COR-L47 (cell line): ENCODE measurements around the gene SLC25A5.
"Not testable (repeated sequence)": the region's sequence is repeated elsewhere in the genome, so short reads cannot be mapped to it uniquely, and the experiment has no call there.

ENCODE experiments used
- DNase-seq: peaks from one replicate; lab custom pipeline; 2025; lab: John Stamatoyannopoulos, UW

SLC25A5 gene

DNA sequence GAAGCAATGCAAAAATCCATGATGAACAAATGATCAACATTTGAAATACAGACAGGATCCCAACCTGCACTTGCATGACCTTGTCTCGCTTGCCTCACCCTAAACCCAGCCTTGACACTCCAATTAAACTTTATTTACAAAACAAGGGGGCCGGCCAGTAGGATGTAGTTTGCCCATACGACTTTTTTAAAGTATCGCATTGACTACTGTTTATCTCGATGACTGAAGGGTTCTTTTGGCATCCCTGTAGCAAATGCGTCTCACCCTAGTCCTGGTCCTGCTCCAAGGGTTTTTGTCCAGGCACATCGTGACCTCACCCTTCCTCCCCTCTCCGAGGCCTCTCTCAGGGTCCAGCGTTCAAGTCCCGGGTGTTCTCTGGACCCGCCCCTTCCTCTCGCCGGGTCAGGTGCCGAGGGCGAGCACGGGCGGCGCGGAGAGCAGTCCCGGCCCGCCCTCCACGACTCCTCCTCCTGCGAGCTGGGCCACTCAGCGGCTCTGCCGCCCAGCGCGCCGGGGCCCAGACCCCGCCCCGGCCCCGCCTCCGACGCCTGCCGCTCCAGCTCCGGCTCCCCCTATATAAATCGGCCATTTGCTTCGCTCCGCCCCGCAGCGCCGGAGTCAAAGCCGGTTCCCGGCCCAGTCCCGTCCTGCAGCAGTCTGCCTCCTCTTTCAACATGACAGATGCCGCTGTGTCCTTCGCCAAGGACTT, at the start of gene SLC25A5:
Gene SLC25A5, plus strand, starts transcription at position 603 of the 709 bp plus-strand sequence. Its CDS starts 72 bp downstream, at position 675.
- peak; percentile 63 for DNase-seq

DNA sequence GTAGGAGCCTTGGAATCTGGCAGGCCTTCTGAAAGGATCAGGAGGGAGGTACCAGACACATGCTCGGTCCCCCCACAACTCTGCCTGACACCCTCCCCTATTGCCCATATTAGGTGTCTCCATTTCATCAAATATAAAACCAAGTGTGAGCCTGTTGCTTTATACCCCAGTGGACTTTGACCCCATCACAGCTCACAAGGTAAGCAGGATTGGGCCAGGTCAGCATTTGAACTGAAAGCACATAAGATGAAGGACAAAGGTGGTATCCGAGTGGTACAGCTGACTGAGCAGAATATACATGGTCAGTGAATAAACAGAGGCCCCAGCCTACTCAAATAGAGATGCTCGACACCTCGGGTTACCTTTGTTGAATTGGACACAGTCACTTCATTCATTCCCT, 49.1 kb upstream of the SLC25A5 start:
- DNase-seq: no peak

DNA sequence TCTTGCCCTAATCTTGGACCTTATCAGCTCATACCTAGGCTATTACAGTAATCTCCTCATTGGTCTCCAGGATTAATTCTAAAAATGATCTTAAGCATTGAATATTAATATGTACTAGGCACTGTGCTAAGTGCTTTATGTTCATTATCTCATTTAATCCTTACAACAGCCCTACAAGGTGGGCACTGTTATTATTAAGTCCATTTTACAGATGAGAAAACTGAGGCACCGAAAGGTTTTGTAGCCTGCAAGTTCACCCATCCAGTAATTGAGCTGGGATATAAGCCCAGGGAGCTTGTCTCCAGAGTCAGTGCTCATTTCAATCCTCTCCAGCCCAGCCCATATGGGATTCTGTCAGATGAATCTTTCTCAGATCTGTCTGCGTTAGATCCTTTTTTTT, 48.3 kb upstream of the SLC25A5 start:
- DNase-seq: no peak

DNA sequence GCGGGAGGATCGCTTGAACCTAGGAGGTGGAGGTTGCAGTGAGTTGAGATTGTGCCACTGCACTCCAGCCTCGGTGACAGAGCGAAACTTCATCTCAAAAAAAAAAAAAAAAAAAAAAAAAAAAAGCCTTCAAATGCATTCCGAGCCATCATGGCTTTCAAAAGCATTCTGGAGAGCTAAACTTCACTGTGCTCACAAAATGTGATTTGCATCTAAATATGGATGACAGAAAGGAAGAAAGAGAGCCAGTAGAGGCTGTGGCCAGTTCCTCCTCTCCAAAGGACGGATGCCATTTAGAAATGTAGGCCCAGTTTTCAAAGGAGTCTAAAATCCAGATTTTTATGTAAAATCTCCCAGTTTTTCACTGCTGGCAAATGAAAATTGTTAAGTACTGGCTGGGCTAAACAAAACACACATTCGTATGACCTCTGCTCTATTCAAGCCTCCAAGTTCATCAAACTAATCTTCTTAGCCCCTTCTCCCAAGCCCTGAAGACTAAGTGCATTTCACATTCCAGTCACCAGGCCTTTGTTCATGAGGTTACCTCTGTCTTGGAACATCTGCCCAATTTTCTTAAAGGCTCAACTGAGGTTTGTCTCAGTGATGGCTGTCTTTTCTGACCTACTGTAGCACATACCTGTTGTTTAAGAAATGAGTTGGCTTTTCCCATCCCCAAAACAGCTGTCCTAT, 47.1 kb upstream of the SLC25A5 start:
- DNase-seq: no peak

DNA sequence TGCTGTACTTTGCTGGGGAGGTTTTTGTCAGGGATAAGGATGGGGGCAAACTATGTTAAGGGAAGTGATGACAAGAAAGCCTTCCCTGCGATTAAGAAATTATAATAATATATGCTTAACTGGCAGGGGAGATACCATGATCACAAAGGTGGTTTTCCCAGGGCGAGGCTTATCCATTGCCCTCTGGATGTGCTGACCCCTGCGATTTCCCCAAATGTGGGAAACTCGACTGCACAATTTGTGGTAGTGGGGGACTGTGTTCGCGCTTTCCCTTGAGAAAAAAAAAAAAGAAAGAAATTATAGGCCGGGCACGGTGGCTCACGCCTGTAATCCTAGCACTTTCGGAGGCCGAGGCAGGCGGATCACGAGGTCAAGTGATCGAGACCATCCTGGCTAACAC, 44.6 kb upstream of the SLC25A5 start:
- DNase-seq: no peak

DNA sequence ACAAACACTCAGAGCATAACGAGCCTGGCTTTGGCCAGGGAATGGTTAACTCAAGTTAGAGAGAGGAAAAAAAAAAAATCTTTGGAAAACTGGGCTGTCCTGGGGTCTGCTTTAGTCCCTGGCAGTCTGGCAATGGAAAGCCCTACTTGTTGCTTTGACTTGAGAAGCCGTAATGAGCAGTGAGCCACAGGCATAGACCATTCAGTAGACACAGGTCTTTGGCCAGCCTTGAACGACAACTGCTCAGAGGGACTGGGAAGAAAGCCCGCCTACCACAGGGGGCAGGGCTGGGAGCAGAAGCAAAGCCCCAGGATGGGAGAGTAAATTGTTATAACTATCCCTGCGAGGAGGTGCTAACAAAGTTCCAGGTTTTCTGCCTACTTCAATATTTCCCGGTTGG, 43.2 kb upstream of the SLC25A5 start:
- no peak for DNase-seq

DNA sequence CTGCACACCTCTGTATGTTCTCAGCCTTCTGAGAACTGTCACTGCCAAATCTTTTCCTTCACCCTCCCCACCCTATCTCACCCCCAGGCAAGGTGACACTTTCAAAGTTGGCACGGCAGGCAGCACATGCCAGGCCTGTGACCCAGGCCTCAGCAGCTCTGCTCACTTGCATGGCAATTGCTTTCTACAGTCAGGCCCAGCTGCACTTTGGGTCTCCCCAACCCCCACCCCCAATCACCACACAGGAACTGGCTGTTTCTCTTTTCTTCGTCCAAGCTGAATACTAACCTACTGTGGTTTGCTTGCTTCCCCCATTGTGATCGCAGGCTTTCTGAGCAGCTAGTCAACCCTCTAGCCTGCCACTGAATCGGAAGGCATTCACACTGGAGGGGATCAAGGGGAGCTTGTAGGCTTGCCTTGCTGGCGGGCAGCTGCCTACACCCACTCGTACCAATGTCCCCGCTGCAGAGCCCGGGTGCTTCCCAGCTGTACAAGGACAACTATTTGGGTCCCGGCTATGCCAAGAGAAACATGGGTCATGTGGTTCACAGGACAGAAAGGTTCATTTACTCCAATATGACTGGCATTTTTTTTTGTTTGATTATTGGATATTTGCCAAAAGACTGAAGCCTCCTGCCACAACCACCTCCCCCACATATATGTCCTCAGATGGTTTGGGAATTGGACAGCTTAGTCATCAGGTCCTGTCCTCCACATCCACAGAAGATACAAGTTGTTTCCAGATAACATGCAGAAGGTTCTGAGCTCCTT, 41.0 kb upstream of the SLC25A5 start:
- DNase-seq: no peak

DNA sequence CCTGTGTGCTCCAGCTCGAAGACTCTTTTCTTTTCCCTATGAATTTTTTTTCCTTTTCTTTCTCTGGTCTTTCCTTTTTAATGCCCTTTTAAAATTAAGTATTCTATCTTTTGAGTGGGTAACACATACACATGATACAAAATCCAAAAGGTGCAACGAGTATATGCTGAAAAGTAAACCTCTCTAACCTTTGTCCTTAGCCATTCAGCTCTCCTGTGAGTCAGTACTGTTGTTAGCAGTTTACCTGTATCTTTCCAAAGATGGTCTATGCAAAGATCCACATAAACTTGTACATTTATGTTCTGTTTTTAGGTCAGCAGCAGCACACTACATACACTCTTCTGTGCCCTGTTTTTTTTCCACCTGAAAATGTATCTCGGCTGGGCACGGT, 40.5 kb upstream of the SLC25A5 start:
- no peak for DNase-seq

DNA sequence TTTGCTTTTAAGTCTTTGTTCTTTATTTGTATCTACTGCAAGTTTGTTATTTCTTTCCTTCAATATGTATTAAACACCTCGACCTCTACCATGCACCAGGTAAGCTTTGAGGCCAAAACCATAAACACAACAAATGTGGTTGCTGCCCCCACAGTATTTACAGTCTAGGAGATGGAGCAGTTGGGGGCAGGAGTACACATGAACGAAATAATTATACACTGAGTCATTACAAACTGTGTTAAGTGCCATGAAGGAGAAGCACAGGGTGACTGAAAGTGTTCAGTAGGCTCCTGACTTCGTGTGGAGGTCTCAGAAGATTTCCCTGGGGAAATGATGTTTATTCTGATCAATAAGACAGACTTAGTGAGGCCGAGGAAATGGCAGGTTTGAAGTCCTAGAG, 38.8 kb upstream of the SLC25A5 start:
- DNase-seq: no peak

DNA sequence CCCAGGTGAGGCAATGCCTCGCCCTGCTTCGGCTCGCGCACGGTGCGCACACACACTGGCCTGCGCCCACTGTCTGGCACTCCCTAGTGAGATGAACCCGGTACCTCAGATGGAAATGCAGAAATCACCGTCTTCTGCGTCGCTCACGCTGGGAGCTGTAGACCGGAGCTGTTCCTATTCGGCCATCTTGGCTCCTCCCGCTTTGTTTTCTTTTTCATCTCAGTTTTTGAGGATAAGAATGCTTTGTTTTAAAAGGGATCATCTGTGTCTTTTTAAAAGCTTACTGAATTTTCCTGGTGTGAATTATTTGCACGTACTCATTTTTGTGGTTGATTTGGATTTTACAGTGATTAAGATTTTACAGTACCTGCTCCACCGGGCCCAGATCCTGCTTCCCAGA, 26.9 kb upstream of the SLC25A5 start:
- not testable (repeated sequence) for DNase-seq

DNA sequence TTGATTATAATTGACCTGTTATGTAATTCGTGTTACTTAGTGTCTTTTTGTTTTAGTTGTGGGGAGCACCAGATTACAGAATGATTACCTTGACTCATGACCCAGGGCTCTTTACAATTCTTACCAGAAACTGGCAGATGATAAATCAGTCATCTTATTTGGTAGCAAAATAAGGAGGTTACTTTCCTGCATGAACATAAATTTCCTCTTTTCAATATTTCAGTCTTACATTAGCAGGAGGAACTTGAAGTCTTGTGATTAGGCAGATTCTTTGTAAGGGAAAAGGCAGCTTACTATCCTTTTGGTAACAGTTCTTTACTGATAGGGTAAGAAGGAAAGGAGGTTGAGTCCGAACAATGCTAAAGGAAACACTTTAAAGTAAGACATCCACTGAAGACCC, 26.0 kb upstream of the SLC25A5 start:
- DNase-seq: no peak

DNA sequence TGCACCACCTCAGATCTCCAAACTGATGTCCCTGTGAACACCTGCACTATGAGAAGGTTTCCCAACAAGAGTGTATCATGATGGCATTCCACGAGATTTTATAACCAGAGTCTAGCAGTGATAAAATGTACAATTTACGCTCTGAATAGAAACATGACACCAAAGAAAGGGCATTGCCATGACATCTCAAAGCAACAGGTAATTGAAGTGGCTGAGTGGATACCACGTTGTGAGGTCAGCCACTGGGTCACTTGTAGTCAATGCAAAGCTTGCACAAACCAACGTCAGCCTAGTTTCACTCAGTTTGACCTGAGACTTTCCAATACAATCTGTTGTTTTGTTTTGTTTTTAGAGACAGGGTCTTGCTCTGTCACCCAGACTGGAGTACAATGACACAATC, 15.0 kb upstream of the SLC25A5 start:
- DNase-seq: no peak

DNA sequence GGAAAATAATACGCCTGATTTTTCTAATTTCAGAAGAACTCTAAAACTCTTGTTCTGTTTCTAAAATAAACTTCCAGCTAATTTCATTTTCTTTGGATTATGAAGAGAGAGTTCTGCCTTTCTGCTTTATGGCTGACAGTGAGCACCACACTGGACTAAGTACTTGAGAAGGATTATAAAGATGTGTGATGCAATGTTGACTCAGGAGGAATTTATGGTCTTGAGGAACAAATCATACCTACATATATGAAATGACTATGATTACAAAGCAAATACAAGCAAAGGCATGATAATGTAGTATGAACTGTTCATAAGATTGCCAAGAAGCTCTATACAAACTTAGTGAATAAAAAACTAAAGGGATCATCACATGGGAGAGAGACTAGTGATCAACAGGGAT, 13.0 kb upstream of the SLC25A5 start:
- DNase-seq: no peak

DNA sequence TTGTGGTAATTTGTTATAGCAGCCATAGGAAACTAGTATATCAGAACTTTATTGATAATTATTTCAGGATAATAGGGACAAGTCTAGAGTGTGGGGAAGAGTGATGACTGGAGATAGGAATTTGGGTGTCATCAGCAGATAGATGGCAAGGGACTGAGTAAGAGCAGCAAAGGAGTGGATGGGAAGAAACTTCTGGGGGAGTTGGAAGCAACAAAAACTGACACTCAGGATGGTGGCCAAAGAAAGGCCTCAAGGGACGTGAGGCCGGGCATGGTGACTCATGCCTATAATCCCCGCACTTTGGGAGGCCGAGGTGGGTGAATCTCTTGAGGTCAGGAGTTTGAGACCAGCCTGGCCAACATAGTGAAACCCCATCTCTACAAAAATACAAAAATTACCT, 9.1 kb upstream of the SLC25A5 start:
- DNase-seq: no peak

DNA sequence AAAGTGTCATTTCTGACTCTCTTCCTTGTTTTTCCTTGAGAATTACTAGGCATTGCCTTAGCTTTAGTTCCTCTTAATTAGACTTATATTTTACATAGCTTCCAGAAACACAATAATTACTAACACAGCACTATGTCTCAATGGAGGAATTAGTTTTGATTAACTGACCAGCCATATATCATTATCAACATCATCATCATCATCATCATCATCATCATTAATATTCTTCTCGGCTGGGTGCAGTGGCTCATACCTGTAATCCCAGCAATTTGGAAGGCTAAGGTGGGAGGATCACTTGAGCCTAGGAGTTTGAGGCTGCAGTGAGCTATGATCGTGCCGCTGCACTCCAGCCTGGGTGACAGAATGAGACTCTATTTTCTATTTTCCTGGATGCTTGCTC, 2.7 kb upstream of the SLC25A5 start:
- DNase-seq: no peak

DNA sequence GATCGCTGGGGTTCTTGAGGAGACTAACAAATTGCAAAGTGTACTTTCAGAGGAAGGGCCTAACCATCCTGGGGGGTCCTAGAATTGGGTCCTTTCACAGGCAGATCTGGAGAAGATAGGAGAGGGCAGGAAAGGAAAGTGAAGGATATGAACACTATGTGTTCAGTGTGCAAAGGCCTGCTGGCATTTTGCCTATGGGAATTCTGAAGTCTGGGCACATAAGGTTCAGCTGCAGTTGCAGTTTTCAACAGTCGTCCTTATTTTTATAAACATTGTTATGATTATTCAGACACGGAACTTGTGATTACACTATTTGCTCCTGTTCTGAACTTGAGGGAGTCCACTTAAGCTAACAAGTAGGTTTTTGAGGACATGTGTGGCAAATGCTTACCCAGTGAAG, 1.3 kb upstream of the SLC25A5 start:
- DNase-seq: no peak

DNA sequence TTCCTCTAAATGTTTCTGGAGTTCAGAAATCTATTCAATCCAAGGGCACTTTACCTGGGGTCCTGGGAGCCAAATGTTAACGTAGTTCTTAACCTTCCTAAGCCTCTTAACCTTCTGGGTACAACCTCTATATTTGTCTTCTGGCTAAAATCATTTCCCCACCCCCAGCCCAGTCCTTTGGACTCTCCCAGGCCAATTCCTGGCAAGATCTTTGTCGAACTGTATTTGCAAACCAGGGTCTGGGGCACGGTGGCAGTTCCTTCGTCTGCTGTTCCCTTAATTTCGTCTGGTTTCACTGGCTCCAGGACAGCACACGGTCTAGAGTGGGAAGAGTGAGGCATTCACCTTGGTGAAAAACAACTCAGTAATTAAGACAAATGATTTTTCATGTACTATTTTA, 811 bp upstream of the SLC25A5 start:
- no peak for DNase-seq

DNA sequence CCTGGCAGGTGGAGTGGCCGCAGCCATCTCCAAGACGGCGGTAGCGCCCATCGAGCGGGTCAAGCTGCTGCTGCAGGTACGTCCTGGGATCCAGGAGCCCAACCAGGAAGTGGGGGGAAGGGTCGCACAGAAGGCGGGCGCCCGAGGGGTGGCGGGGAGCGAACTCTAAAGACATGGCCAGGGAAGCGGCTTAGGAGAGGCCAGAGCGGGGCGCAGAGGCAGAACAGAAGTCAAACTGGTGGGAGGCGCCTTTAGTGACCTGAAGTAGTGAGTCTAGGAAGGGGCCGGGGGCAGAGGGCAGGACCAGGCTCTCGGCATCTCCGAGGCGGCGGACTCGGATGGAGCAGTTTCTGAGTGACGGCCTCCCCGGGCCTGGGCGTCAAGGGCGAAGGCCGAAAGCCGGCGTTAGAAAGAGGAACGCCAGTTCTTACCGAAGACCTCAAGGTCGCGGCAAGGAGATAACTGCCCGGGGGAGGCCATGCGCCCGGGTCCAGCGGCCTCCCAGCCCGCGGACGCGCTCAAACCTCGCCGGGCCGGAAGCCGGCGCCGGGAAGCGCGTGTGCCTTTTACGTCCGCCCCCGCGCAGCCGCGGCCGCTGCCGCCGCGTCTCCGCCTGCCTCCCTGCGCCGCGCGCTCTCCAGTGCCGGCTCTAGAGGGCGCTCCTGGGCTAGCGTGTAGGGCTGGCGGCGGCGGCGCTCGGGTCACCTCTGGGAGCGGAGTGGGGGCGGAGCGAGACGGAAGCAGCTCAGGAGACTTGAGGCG, 488 bp downstream of the SLC25A5 start:
- peak; percentile 66 for DNase-seq

DNA sequence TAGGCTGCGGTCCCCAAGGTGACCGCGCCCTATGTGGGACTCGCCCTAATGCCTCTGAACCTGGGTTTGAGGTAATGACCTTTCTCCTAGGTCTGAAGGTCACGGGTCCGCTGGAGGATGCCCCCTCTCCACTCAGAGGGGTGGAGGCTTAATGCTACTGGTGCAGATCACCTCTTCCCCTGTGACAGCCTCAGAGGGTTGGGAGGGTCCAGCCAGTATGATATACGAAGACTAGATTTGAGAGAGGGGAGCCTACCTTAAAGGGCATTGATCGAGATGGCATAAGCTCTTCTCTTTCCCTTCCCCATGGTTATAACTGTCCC, 1.0 kb downstream of the SLC25A5 start:
- no peak for DNase-seq

DNA sequence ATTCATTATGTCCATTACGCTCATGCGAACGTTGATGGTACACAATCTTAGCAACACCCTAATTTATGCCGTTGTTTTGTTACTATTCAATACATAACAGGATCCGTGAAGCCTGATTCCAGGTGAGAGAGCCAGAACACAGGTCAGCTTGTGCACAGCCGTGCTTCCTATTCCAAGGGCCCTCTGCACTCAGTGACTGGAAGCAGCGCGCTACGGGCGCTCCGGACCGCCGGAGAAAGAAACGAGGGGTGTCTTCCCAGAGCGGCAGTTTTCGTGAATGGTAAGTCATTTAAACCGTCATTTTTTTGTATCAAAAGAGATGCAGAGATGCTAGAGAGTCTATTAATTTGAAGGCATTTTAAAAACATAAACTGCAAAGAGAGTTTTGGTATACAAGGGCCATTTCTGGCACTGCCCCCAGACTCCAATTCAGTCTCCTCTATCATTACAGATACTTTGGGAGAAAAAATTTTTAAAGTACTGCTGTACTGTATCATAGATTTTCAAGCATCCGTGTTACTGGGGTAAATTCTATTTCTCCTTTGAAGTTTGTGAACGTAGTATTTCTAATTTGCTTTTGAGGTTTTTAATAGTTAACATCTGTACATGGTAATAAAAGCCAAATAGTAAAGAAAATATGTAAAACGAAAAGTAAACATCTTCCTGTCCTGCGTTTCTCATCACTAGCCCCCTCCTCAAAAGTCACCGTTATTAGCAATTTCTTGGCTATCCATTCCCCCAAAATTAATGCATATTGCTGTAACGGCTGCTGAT, 6.6 kb downstream of the SLC25A5 start:
- DNase-seq: no peak

DNA sequence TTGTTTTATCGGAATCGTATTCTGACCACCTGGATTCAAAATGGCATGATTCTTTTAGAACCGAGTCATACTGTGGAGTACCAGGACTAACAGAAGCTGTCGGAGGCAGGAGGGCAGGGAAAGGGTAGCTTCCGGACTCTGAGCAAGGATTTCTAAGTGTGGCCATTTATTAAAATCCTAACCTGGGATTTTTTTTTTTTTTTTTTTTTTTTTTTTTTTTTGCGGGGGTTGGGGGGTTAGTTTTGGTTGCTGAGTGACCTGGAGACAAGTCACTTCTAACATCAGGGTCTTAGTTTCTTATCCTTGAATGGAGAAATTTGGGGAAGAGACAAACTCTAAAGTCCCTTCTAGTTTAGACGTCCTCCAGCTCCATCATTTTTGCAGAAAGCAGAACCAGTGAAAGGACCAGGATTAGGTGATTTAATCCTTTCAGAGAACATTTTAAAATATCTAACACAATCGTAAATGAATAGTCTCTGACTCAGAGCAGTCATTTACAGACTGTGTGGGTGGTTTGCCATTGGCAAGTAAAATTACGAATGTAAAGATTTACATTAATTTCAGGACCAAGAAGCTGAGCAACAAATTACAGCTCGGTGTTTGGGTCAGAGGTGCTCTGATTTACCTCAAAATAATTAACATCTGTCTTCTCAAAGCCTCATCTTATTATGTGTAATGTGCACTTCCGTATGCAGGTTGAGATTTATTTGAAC, 7.3 kb downstream of the SLC25A5 start:
- no peak for DNase-seq
